IMR-90 (cell line): ENCODE measurements around the gene SEMA3C. TPM values are rescaled to one million over a fixed set of nuclear protein-coding genes. Genes with fewer than 3 reads are reported as not detected.
A peak's percentile ranks its signal among the peaks of the same experiment; 100 is the strongest.

Experiments used
- ATAC-seq: fragments of 200-7000 bp; cut with Tn5 transposase; 2 replicates; pipeline ENCODE4 v1.9.1; 2020; ENCODE audit warnings: low read depth, mild to moderate bottlenecking, moderate library complexity
- BruUV-seq: library from RNA; stranded (reverse); fragments of 400-500 nt; replicated peaks from 2 replicates; lab custom pipeline; 2021; lab: Mats Ljungman, UMichigan
- CTCF ChIA-PET: fragments of 300-600 bp; formaldehyde crosslinking; extraction: SDS; loops from one replicate; lab custom pipeline; 2021; ENCODE audit warnings: antibody characterized with exemption; lab: Yijun Ruan, JAX
- POLR2A ChIA-PET: fragments of 300-600 bp; sonication (Branson Sonifier 250); formaldehyde crosslinking; loops from one replicate; lab custom pipeline; 2022; ENCODE audit warnings: antibody characterized with exemption; ENCODE audit not compliant: unreplicated experiment; lab: Charles Lee
- DNase-seq: peaks from one replicate; pipeline ENCODE4 v3.0.0; 2013
- H2AFZ ChIP-seq: replicated peaks from 2 replicates; pipeline ENCODE3; 2013; ENCODE audit warnings: low read length, mild to moderate bottlenecking; ENCODE audit not compliant: poor library complexity
- H2AK5ac ChIP-seq: 2 replicates; pipeline ENCODE4 v1.6.1; 2013; ENCODE audit warnings: low read depth, low read length, inconsistent platforms
- H2AK9ac ChIP-seq: replicated peaks from 2 replicates; pipeline ENCODE3; 2013; ENCODE audit warnings: mild to moderate bottlenecking, low read depth, low read length, moderate library complexity; ENCODE audit not compliant: poor library complexity
- H2BK120ac ChIP-seq: 2 replicates; pipeline ENCODE4 v1.6.1; 2013; ENCODE audit warnings: low read depth, low read length, inconsistent platforms
- H2BK15ac ChIP-seq: 3 replicates; pipeline ENCODE4 v1.6.1; 2013; ENCODE audit warnings: low read depth, low read length, inconsistent platforms
- H2BK20ac ChIP-seq: 2 replicates; pipeline ENCODE4 v1.6.1; 2013; ENCODE audit warnings: low read depth, mild to moderate bottlenecking, inconsistent platforms, low read length, moderate library complexity
- H2BK5ac ChIP-seq: 2 replicates; pipeline ENCODE4 v1.6.1; 2013; ENCODE audit warnings: mild to moderate bottlenecking, low read depth, low read length, inconsistent platforms; ENCODE audit not compliant: poor library complexity, severe bottlenecking
- H3K14ac ChIP-seq: replicated peaks from 2 replicates; pipeline ENCODE4 v1.6.1; 2013; ENCODE audit warnings: low read depth, low read length, inconsistent platforms
- H3K18ac ChIP-seq: 2 replicates; pipeline ENCODE4 v1.6.1; 2013; ENCODE audit warnings: low read depth, low read length, control low read depth
- H3K23ac ChIP-seq: 2 replicates; pipeline ENCODE4 v1.6.1; 2013; ENCODE audit warnings: low read depth, low read length, inconsistent platforms
- H3K27ac ChIP-seq: 2 replicates; pipeline ENCODE4 v1.5.1; 2013; ENCODE audit warnings: mild to moderate bottlenecking, control low read depth, low read length; ENCODE audit not compliant: insufficient read depth
- H3K27me3 ChIP-seq: 2 replicates; pipeline ENCODE4 v1.6.1; 2013; ENCODE audit warnings: low read length; ENCODE audit not compliant: control insufficient read depth, insufficient read depth
- H3K36me3 ChIP-seq: 2 replicates; pipeline ENCODE4 v1.6.1; 2013; ENCODE audit warnings: low read length, mixed read lengths; ENCODE audit not compliant: control insufficient read depth, insufficient read depth
- H3K4ac ChIP-seq: 2 replicates; pipeline ENCODE4 v1.6.1; 2013; ENCODE audit warnings: low read depth, low read length, inconsistent platforms
- H3K4me1 ChIP-seq: 2 replicates; pipeline ENCODE4 v1.6.1; 2013; ENCODE audit warnings: low read length, mixed read lengths; ENCODE audit not compliant: control insufficient read depth, insufficient read depth
- H3K4me2 ChIP-seq: 2 replicates; pipeline ENCODE4 v1.6.1; 2013; ENCODE audit warnings: low read depth, mild to moderate bottlenecking, control low read depth, low read length, moderate library complexity
- H3K4me3 ChIP-seq: 2 replicates; pipeline ENCODE4 v1.5.1; 2013; ENCODE audit warnings: low read depth, mild to moderate bottlenecking, control low read depth, low read length, moderate library complexity; ENCODE audit not compliant: insufficient read depth
- H3K56ac ChIP-seq: 2 replicates; pipeline ENCODE4 v1.6.1; 2013; ENCODE audit warnings: low read length, inconsistent platforms; ENCODE audit not compliant: insufficient read depth; ENCODE audit errors: extremely low read depth
- H3K79me1 ChIP-seq, 2 experiments: 2 replicates each; pipeline ENCODE4 v1.6.1; 2013; ENCODE audit warnings: low read length in 2 of 2, inconsistent platforms in 1 of 2, low read depth in 1 of 2
- H3K9ac ChIP-seq: 2 replicates; pipeline ENCODE4 v1.6.1; 2013; ENCODE audit warnings: low read depth, low read length, control low read depth
- H3K9me1 ChIP-seq: 2 replicates; pipeline ENCODE4 v1.6.1; 2013; ENCODE audit warnings: low read length, inconsistent platforms; ENCODE audit not compliant: insufficient read depth
- H3K9me3 ChIP-seq: 2 replicates; pipeline ENCODE4 v1.6.1; 2013; ENCODE audit warnings: low read length; ENCODE audit not compliant: control insufficient read depth, insufficient read depth
- H4K20me1 ChIP-seq: 2 replicates; pipeline ENCODE4 v1.6.1; 2013; ENCODE audit warnings: low read length, inconsistent platforms; ENCODE audit not compliant: insufficient read depth
- H4K5ac ChIP-seq: 2 replicates; pipeline ENCODE4 v1.6.1; 2013; ENCODE audit warnings: mild to moderate bottlenecking, low read depth, low read length, control low read depth
- H4K8ac ChIP-seq, 2 experiments: 2 replicates each; pipeline ENCODE4 v1.6.1; 2013; ENCODE audit warnings: low read depth in 2 of 2, low read length in 2 of 2, control low read depth in 1 of 2, inconsistent platforms in 1 of 2
- H4K91ac ChIP-seq: 2 replicates; pipeline ENCODE4 v1.6.1; 2013; ENCODE audit warnings: low read depth, low read length, inconsistent platforms; ENCODE audit not compliant: insufficient read depth
- BHLHE40 ChIP-seq: fragments of 150-350 bp; IDR thresholded peaks from 2 replicates; pipeline ENCODE4 v1.6.1; 2016; ENCODE audit warnings: mild to moderate bottlenecking, low read depth, low read length
- CEBPB ChIP-seq: IDR thresholded peaks from 2 replicates; pipeline ENCODE4 v1.6.1; 2012; ENCODE audit warnings: low read depth, low read length, improper control_type of control experiment
- WGBS, 2 experiments: methylation state at CpG; one replicate each; pipeline versions ENCODE4 v1.1.5 to v1.1.7; 2013; ENCODE audit warnings: missing lambda C conversion rate in 2 of 2; ENCODE audit not compliant: insufficient read length in 1 of 2; ENCODE audit errors: extremely low coverage in 2 of 2; 5-methylcytosine and 5-hydroxymethylcytosine counted together
- dilution Hi-C: fragments of 300-500 bp; cut with HindIII; formaldehyde crosslinking; loops from one replicate; pipeline ENCODE4 v1.14.3; 2018; ENCODE audit warnings: low sequenced_read_pairs; ENCODE audit not compliant: unreplicated experiment
- in situ Hi-C: fragments of 300-500 bp; cut with MboI; formaldehyde crosslinking; loops from 3 replicates; pipeline ENCODE4 v1.14.3; 2019; ENCODE audit warnings: low sequenced_read_pairs, inconsistent platforms, mixed read lengths
- intact Hi-C: fragments of 100-400 bp; cut with micrococcal nuclease; formaldehyde crosslinking; loops from 2 replicates; pipeline ENCODE4 v1.10.0; 2022
- polyA plus RNA-seq, 3 experiments: library from polyadenylated mRNA; depleted of rRNA; stranded (reverse); fragments of >200 nt; gene quantifications; 2 replicates each; pipeline ENCODE4 v1.2.3, GENCODE V29; 2012; ENCODE audit warnings: low replicate concordance in 1 of 3
- total RNA-seq: library from RNA; depleted of rRNA; stranded (reverse); fragments of >200 nt; gene quantifications from 2 replicates; pipeline ENCODE4 v1.2.3, GENCODE V29; 2012
- TF ChIP-seq, protein P1 (sequence below): fragments of 150-350 bp; IDR thresholded peaks from 2 replicates; pipeline ENCODE4 v1.6.1; 2016; ENCODE audit warnings: low read depth, mild to moderate bottlenecking, low read length, moderate library complexity, borderline replicate concordance

SEMA3C gene
- total and polyA plus RNA-seq, 2 of the 4 experiments (the other 2 are of a cell fraction): 21.2 to 97.1 TPM

DNA sequence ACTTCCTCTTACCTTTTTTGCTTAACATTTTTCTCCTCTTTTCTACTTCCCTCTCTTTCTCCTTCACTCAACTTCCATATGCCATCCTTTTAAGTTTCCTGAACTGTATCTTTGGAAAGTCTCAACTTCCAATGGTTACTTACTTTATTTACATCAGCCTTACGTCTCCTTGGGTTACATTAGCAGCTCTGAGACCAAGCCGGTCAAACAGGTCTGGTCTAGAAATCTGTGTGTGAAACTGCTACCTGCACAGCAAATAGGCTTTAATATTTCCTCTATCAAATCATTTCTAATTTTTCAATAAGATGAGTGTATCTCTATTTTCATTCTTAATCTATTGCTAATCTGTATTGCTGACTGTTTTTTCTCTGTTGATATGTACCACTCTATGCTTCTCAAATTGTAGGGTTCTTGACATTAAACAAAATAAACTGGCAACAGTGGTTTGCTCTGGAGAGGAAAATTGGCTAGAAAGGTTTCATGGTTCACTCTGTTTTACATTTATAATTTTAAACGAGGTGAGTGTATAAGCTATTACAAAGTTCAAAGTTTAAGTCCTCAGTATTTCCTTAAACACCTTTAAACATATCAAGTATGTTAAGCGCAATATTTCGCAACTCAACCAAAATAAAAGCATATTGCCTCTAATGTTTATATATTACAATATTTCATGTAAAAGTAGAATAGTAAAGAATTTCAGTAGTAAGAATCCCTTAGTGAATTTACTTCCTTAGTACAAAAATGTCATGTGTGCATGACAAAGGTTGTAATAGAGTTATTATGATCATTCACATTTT is 3.6 kb upstream of the SEMA3C start:
- no peak for ATAC-seq
- dilution Hi-C loops: no loop called here
- TF ChIP-seq, protein P1, sequence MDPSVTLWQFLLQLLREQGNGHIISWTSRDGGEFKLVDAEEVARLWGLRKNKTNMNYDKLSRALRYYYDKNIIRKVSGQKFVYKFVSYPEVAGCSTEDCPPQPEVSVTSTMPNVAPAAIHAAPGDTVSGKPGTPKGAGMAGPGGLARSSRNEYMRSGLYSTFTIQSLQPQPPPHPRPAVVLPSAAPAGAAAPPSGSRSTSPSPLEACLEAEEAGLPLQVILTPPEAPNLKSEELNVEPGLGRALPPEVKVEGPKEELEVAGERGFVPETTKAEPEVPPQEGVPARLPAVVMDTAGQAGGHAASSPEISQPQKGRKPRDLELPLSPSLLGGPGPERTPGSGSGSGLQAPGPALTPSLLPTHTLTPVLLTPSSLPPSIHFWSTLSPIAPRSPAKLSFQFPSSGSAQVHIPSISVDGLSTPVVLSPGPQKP: no peak
- TF ChIP-seq BHLHE40 (no peak), CEBPB (peak; percentile 79)
- POLR2A ChIA-PET: no interaction called here
- Histone ChIP-seq H2BK5ac (no peak overlapping the region), H4K8ac (no peak overlapping the region), H3K9ac (no peak overlapping the region), H3K79me1 (peaks cover 0 to 7% of the 10 kb centered on the region in 2 experiments; a peak in 2 of 4 replicates), H3K4me1 (peaks cover 1% of the 10 kb centered on the region; the same call in 1 of the 2 replicates), H2BK20ac (no peak overlapping the region), H3K14ac (no peak overlapping the region), H3K4me2 (no peak overlapping the region), H4K5ac (no peak overlapping the region), H2AK5ac (no peak overlapping the region), H4K91ac (no peak overlapping the region), H3K9me1 (no peaks in the 10 kb centered on the region), H3K27ac (no peak overlapping the region), H4K20me1 (no peaks in the 10 kb centered on the region), H3K18ac (no peak overlapping the region), H3K4me3 (no peak overlapping the region), H2BK120ac (no peak overlapping the region), H2AK9ac (no peak overlapping the region), H3K56ac (no peak overlapping the region), H3K27me3 (no peaks in the 10 kb centered on the region), H2AFZ (no peak overlapping the region), H3K4ac (no peak overlapping the region), H3K23ac (no peak overlapping the region), H2BK15ac (no peak overlapping the region), H3K9me3 (no peaks in the 10 kb centered on the region), H3K36me3 (no peaks in the 10 kb centered on the region)
- in situ Hi-C loops: no loop called here
- WGBS, 2 experiments: no CpG with 5 or more reads among the region's 5 CpGs
- intact Hi-C loops: no loop called here
- BruUV-seq: no TSS peak
- no peak for DNase-seq
- CTCF ChIA-PET: no interaction called here
